HG03571 (cell line): ENCODE results near the gene FMNL1.

Experiments
- ATAC-seq: cut with Tn5 transposase; IDR thresholded peaks from one replicate; pipeline ENCODE4 v1.9.1; 2021; ENCODE audit not compliant: unreplicated experiment

FMNL1 gene

GRCh38 chr17:45277992-45278391 is 56.3 kb downstream of the FMNL1 start:
- ATAC-seq = no peak

GRCh38 chr17:45279898-45280297 is 58.2 kb downstream of the FMNL1 start:
- ATAC-seq = no peak

GRCh38 chr17:45282683-45283644 is 61.3 kb downstream of the FMNL1 start:
- ATAC-seq = no peak

- ATAC-seq = no peak
These were observed 62.0 kb downstream of the FMNL1 start for GRCh38 chr17:45283711-45284110.

- no peak for ATAC-seq
These were observed 62.8 kb downstream of the FMNL1 start for GRCh38 chr17:45284176-45285140.

GRCh38 chr17:45286286-45286685 is 64.6 kb downstream of the FMNL1 start:
- no peak for ATAC-seq

GRCh38 chr17:45287526-45288500 is 66.1 kb downstream of the FMNL1 start:
- ATAC-seq = no peak

GRCh38 chr17:45288825-45289224 is 67.1 kb downstream of the FMNL1 start:
- ATAC-seq = no peak

- ATAC-seq = no peak
These were observed 67.9 kb downstream of the FMNL1 start for GRCh38 chr17:45289301-45290268.

GRCh38 chr17:45290269-45290765 is 68.6 kb downstream of the FMNL1 start:
- ATAC-seq = no peak

- ATAC-seq = no peak
These were observed 69.6 kb downstream of the FMNL1 start for GRCh38 chr17:45291171-45291805.

- no peak for ATAC-seq
These were observed 71.2 kb downstream of the FMNL1 start for GRCh38 chr17:45292696-45293412.

GRCh38 chr17:45293413-45294211 is 71.9 kb downstream of the FMNL1 start:
- no peak for ATAC-seq

- no peak for ATAC-seq
These were observed 72.8 kb downstream of the FMNL1 start for GRCh38 chr17:45294506-45294905.

- ATAC-seq = no peak
These were observed 74.5 kb downstream of the FMNL1 start for GRCh38 chr17:45296003-45296832.

GRCh38 chr17:45296833-45297124 is 75.1 kb downstream of the FMNL1 start:
- ATAC-seq = no peak
